Panc1 (cell line): ENCODE measurements around the gene CARD16.

ENCODE experiments used
- POLR2AphosphoS5 ChIP-seq: IDR thresholded peaks from 2 replicates; pipeline ENCODE4 v1.6.1; 2012; ENCODE audit warnings: mild to moderate bottlenecking, low read depth, low read length, moderate library complexity
- TF ChIP-seq, protein P1 (sequence below): fragments of 450-650 bp; IDR thresholded peaks from 2 replicates; pipeline ENCODE4 v1.5.1; 2017; ENCODE audit warnings: mild to moderate bottlenecking
- TF ChIP-seq, protein P2 (sequence below), 2 experiments: IDR thresholded peaks; 2 replicates each; pipeline ENCODE4 v1.6.1; 2011 to 2012; ENCODE audit warnings: low read depth in 2 of 2, control low read depth in 1 of 2, low read length in 1 of 2, mild to moderate bottlenecking in 1 of 2, moderate library complexity in 1 of 2; ENCODE audit not compliant: insufficient read depth in 1 of 2

DNA sequence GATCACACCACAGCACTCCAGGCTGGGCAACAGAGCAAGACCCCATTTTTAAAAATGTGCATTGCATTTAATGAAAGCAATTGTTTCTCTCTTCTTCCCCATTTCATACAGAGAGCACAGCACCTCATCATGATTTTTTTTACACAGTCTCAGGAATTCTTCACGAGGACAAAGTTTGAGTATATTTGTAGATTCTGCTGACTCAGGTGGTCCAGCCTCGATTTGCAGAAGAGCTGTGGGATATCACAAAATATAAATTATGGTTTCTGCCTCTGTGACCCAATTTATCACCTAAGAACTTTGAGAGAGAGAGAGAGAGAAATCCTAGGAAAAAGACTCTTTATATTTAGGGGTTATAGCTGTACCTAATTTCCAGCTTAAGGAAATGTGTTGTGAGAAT, 42.0 kb downstream of the CARD16 start:
- TF ChIP-seq, protein P1, sequence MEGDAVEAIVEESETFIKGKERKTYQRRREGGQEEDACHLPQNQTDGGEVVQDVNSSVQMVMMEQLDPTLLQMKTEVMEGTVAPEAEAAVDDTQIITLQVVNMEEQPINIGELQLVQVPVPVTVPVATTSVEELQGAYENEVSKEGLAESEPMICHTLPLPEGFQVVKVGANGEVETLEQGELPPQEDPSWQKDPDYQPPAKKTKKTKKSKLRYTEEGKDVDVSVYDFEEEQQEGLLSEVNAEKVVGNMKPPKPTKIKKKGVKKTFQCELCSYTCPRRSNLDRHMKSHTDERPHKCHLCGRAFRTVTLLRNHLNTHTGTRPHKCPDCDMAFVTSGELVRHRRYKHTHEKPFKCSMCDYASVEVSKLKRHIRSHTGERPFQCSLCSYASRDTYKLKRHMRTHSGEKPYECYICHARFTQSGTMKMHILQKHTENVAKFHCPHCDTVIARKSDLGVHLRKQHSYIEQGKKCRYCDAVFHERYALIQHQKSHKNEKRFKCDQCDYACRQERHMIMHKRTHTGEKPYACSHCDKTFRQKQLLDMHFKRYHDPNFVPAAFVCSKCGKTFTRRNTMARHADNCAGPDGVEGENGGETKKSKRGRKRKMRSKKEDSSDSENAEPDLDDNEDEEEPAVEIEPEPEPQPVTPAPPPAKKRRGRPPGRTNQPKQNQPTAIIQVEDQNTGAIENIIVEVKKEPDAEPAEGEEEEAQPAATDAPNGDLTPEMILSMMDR = no peak
- no peak for TF ChIP-seq POLR2AphosphoS5
- TF ChIP-seq, protein P2, sequence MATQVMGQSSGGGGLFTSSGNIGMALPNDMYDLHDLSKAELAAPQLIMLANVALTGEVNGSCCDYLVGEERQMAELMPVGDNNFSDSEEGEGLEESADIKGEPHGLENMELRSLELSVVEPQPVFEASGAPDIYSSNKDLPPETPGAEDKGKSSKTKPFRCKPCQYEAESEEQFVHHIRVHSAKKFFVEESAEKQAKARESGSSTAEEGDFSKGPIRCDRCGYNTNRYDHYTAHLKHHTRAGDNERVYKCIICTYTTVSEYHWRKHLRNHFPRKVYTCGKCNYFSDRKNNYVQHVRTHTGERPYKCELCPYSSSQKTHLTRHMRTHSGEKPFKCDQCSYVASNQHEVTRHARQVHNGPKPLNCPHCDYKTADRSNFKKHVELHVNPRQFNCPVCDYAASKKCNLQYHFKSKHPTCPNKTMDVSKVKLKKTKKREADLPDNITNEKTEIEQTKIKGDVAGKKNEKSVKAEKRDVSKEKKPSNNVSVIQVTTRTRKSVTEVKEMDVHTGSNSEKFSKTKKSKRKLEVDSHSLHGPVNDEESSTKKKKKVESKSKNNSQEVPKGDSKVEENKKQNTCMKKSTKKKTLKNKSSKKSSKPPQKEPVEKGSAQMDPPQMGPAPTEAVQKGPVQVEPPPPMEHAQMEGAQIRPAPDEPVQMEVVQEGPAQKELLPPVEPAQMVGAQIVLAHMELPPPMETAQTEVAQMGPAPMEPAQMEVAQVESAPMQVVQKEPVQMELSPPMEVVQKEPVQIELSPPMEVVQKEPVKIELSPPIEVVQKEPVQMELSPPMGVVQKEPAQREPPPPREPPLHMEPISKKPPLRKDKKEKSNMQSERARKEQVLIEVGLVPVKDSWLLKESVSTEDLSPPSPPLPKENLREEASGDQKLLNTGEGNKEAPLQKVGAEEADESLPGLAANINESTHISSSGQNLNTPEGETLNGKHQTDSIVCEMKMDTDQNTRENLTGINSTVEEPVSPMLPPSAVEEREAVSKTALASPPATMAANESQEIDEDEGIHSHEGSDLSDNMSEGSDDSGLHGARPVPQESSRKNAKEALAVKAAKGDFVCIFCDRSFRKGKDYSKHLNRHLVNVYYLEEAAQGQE (IDR thresholded peaks at IDR 0.05; ENCODE audit: insufficient read depth in 1 of 2, low read depth in 2 of 2, low read length in 1 of 2) = no peak
